H1 (cell line): Measurements from ENCODE around the gene NLK. TPM values are rescaled to one million over a fixed set of nuclear protein-coding genes. Genes with fewer than 3 reads are reported as not detected.

Experiments
- CTCF ChIA-PET: fragments of 300-600 bp; sonication (Branson Sonifier 250); formaldehyde crosslinking; loops from one replicate; lab custom pipeline; 2021; ENCODE audit not compliant: partially characterized antibody; lab: Charles Lee
- POLR2A ChIA-PET: fragments of 300-600 bp; sonication (Branson Sonifier 250); formaldehyde crosslinking; loops from one replicate; lab custom pipeline; 2021; ENCODE audit warnings: inconsistent platforms; ENCODE audit not compliant: partially characterized antibody; lab: Charles Lee
- DNase-seq, 2 experiments: peaks; one replicate each; pipeline versions ENCODE4 v3.0.0 to v3.0.0-alpha.2; 2010 to 2022; ENCODE audit warnings: low spot score in 2 of 2, low read depth in 1 of 2, mixed read lengths in 1 of 2
- FAIRE-seq: peaks from 2 replicates; lab custom pipeline; 2011; peaks lifted over from hg19 to GRCh38; lab: Jason Lieb, UNC
- H2AFZ ChIP-seq: 2 replicates; pipeline ENCODE4 v1.8.1; 2012; ENCODE audit warnings: low read length, inconsistent platforms
- H2AK5ac ChIP-seq: 2 replicates; pipeline ENCODE4 v1.6.1; 2013; ENCODE audit warnings: low read depth, low read length
- H2BK120ac ChIP-seq: replicated peaks from 2 replicates; pipeline ENCODE3; 2013; ENCODE audit warnings: low read depth, low read length, inconsistent platforms
- H2BK12ac ChIP-seq: 2 replicates; pipeline ENCODE4 v1.6.1; 2013; ENCODE audit warnings: low read depth, low read length
- H2BK15ac ChIP-seq: 2 replicates; pipeline ENCODE4 v1.6.1; 2013; ENCODE audit warnings: low read length
- H2BK20ac ChIP-seq: 2 replicates; pipeline ENCODE4 v1.6.1; 2013; ENCODE audit warnings: low read length
- H2BK5ac ChIP-seq: 2 replicates; pipeline ENCODE4 v1.6.1; 2013; ENCODE audit warnings: low read depth, low read length
- H3K14ac ChIP-seq: 2 replicates; pipeline ENCODE4 v1.6.1; 2013; ENCODE audit warnings: inconsistent platforms; ENCODE audit not compliant: insufficient read length
- H3K18ac ChIP-seq: 2 replicates; pipeline ENCODE4 v1.6.1; 2013; ENCODE audit warnings: low read length; ENCODE audit errors: extremely low read depth
- H3K23ac ChIP-seq: 2 replicates; pipeline ENCODE4 v1.6.1; 2013; ENCODE audit warnings: inconsistent platforms; ENCODE audit not compliant: insufficient read length
- H3K23me2 ChIP-seq: 2 replicates; pipeline ENCODE4 v1.6.1; 2013; ENCODE audit warnings: low read depth, low read length
- H3K27ac ChIP-seq: 2 replicates; pipeline ENCODE4 v1.6.1; 2011; ENCODE audit warnings: low read depth, low read length, inconsistent platforms
- H3K27me3 ChIP-seq, 4 experiments: replicated peaks in 1 of 4; 1 replicate in 1 of 4; 2 replicates in 3 of 4; pipeline versions ENCODE4 v1.6.1 to v1.8.1; 2011 to 2013; ENCODE audit warnings: low read length in 3 of 4, mild to moderate bottlenecking in 3 of 4, inconsistent platforms in 2 of 4, mixed read lengths in 2 of 4, moderate library complexity in 1 of 4; ENCODE audit not compliant: control insufficient read depth in 3 of 4, insufficient read depth in 3 of 4; ENCODE audit errors: extremely low read depth in 1 of 4
- H3K36me3 ChIP-seq, 4 experiments: 2 replicates each; pipeline versions ENCODE4 v1.6.1 to v1.8.1; 2011 to 2013; ENCODE audit warnings: mild to moderate bottlenecking in 4 of 4, low read length in 3 of 4, moderate library complexity in 2 of 4, control low read depth in 1 of 4, inconsistent platforms in 1 of 4; ENCODE audit not compliant: insufficient read depth in 4 of 4, control insufficient read depth in 2 of 4
- H3K4ac ChIP-seq: replicated peaks from 2 replicates; pipeline ENCODE3; 2013; ENCODE audit warnings: low read length, low read depth, mixed read lengths, inconsistent platforms; ENCODE audit not compliant: insufficient read length
- H3K4me1 ChIP-seq, 4 experiments: replicated peaks in 1 of 4; 1 replicate in 1 of 4; 2 replicates in 3 of 4; pipeline versions ENCODE4 v1.6.1 to v1.8.1; 2011 to 2013; ENCODE audit warnings: low read length in 3 of 4, inconsistent platforms in 2 of 4, mixed read lengths in 1 of 4; ENCODE audit not compliant: insufficient read depth in 4 of 4, control insufficient read depth in 3 of 4
- H3K4me2 ChIP-seq, 2 experiments: 2 replicates each; pipeline versions ENCODE4 v1.6.1 to v1.8.1; 2011 to 2013; ENCODE audit warnings: low read depth in 2 of 2, low read length in 2 of 2, control low read depth in 1 of 2, inconsistent platforms in 1 of 2, mild to moderate bottlenecking in 1 of 2; ENCODE audit not compliant: insufficient read depth in 1 of 2
- H3K4me3 ChIP-seq, 4 experiments: fragments of 200-600, 300-600 bp in 1 of 4; sonication (generic), shearing (Covaris generic), sonication (Bioruptor Twin) in 1 of 4; 2 replicates each; pipeline versions ENCODE4 v1.5.1 to v1.8.1; 2011 to 2016; ENCODE audit warnings: low read length in 4 of 4, low read depth in 3 of 4, control low read depth in 2 of 4, inconsistent platforms in 2 of 4, mild to moderate bottlenecking in 2 of 4, mixed read lengths in 1 of 4, moderate library complexity in 1 of 4; ENCODE audit not compliant: insufficient read depth in 2 of 4; ENCODE audit errors: extremely low read depth in 1 of 4
- H3K56ac ChIP-seq: replicated peaks from 2 replicates; pipeline ENCODE3; 2013; ENCODE audit warnings: low read depth, mild to moderate bottlenecking, mixed read lengths, low read length, inconsistent platforms; ENCODE audit not compliant: insufficient read length
- H3K79me1 ChIP-seq: 2 replicates; pipeline ENCODE4 v1.6.1; 2013; ENCODE audit warnings: low read depth, low read length, control low read depth
- H3K79me2 ChIP-seq, 2 experiments: 2 replicates each; pipeline versions ENCODE4 v1.6.1 to v1.8.1; 2012 to 2013; ENCODE audit warnings: low read length in 2 of 2, mild to moderate bottlenecking in 2 of 2, inconsistent platforms in 1 of 2; ENCODE audit not compliant: insufficient read depth in 2 of 2, control insufficient read depth in 1 of 2
- H3K9ac ChIP-seq, 4 experiments: replicated peaks in 1 of 4; 1 replicate in 1 of 4; 2 replicates in 3 of 4; pipeline versions ENCODE4 v1.6.1 to v1.8.1; 2011 to 2013; ENCODE audit warnings: low read depth in 3 of 4, low read length in 3 of 4, control low read depth in 2 of 4, mild to moderate bottlenecking in 2 of 4, moderate library complexity in 2 of 4, inconsistent platforms in 1 of 4; ENCODE audit errors: extremely low read depth in 1 of 4
- H3K9me3 ChIP-seq, 2 experiments: 2 replicates each; pipeline versions ENCODE4 v1.6.1 to v1.8.1; 2012 to 2013; ENCODE audit warnings: mild to moderate bottlenecking in 2 of 2, moderate library complexity in 2 of 2, control low read depth in 1 of 2, inconsistent platforms in 1 of 2, low read depth in 1 of 2, low read length in 1 of 2, mixed read lengths in 1 of 2; ENCODE audit not compliant: insufficient read depth in 2 of 2
- H4K20me1 ChIP-seq, 2 experiments: replicated peaks in 1 of 2; 2 replicates each; pipeline versions ENCODE3 to v1.8.1; 2011 to 2013; ENCODE audit warnings: inconsistent platforms in 2 of 2, low read length in 2 of 2, mild to moderate bottlenecking in 1 of 2; ENCODE audit not compliant: insufficient read depth in 2 of 2, control insufficient read depth in 1 of 2
- H4K5ac ChIP-seq: 2 replicates; pipeline ENCODE4 v1.6.1; 2013; ENCODE audit warnings: low read length, low read depth, mixed read lengths, inconsistent platforms; ENCODE audit not compliant: insufficient read length
- H4K8ac ChIP-seq: 2 replicates; pipeline ENCODE4 v1.8.0; 2013; ENCODE audit warnings: mild to moderate bottlenecking, moderate library complexity, low read length, inconsistent platforms; ENCODE audit not compliant: insufficient read depth; ENCODE audit errors: extremely low read depth
- H4K91ac ChIP-seq: replicated peaks from 2 replicates; pipeline ENCODE3; 2013; ENCODE audit warnings: low read length, mixed read lengths, inconsistent platforms; ENCODE audit not compliant: insufficient read length
- EP300 ChIP-seq, 2 experiments: IDR thresholded peaks; 1 replicate in 1 of 2; 2 replicates in 1 of 2; pipeline ENCODE4 v1.6.1; 2011 to 2012; ENCODE audit warnings: low read depth in 2 of 2, low read length in 2 of 2, mild to moderate bottlenecking in 2 of 2, borderline replicate concordance in 1 of 2, inconsistent platforms in 1 of 2, moderate library complexity in 1 of 2
- GABPA ChIP-seq: IDR thresholded peaks from 2 replicates; pipeline ENCODE4 v1.6.1; 2011; ENCODE audit warnings: mild to moderate bottlenecking, low read length, moderate library complexity, borderline replicate concordance; ENCODE audit not compliant: insufficient read depth
- JUND ChIP-seq: IDR thresholded peaks from 2 replicates; pipeline ENCODE4 v1.6.1; 2011; ENCODE audit warnings: mild to moderate bottlenecking, improper control_type of control experiment, low read length
- KDM1A ChIP-seq: fragments of 200-600, 300-600 bp; sonication (generic); IDR thresholded peaks from 2 replicates; pipeline ENCODE4 v1.7.1; 2016; ENCODE audit warnings: mild to moderate bottlenecking, low read length, borderline replicate concordance
- KDM5A ChIP-seq: fragments of 200-600 bp; IDR thresholded peaks from 2 replicates; pipeline ENCODE4 v1.7.1; 2012; ENCODE audit warnings: mild to moderate bottlenecking, low read length, inconsistent platforms, mixed read lengths
- RXRA ChIP-seq: IDR thresholded peaks from 2 replicates; pipeline ENCODE4 v1.6.1; 2011; ENCODE audit warnings: low read depth, mild to moderate bottlenecking, low read length, moderate library complexity; ENCODE audit not compliant: insufficient read depth
- SP1 ChIP-seq: IDR thresholded peaks from 2 replicates; pipeline ENCODE4 v1.6.1; 2011; ENCODE audit warnings: low read depth, low read length
- TAF1 ChIP-seq: IDR thresholded peaks from 2 replicates; pipeline ENCODE4 v1.6.1; 2011; ENCODE audit warnings: mild to moderate bottlenecking, low read depth, low read length
- TBP ChIP-seq: IDR thresholded peaks from 2 replicates; pipeline ENCODE4 v1.6.1; 2011; ENCODE audit warnings: low read depth, low read length, improper control_type of control experiment
- TCF12 ChIP-seq: IDR thresholded peaks from 2 replicates; pipeline ENCODE4 v1.6.1; 2011; ENCODE audit warnings: low read depth, mild to moderate bottlenecking, low read length
- YY1 ChIP-seq: IDR thresholded peaks from 2 replicates; pipeline ENCODE4 v1.6.1; 2011; ENCODE audit warnings: low read depth, mild to moderate bottlenecking, low read length
- WGBS, 2 experiments: shearing (Covaris generic) in 1 of 2; methylation state at CpG; one replicate each; pipeline versions ENCODE4 v1.1.6 to v1.1.7; 2013 to 2015; ENCODE audit warnings: low lambda C conversion rate in 2 of 2, mixed read lengths in 2 of 2, inconsistent platforms in 1 of 2, low coverage in 1 of 2, missing lambda C conversion rate in 1 of 2; ENCODE audit not compliant: insufficient replicate concordance in 2 of 2, insufficient coverage in 1 of 2, insufficient read length in 1 of 2; ENCODE audit errors: extremely low coverage in 1 of 2, missing lambda C conversion rate in 1 of 2; 5-methylcytosine and 5-hydroxymethylcytosine counted together
- polyA plus RNA-seq, 7 experiments: library from polyadenylated mRNA; depleted of rRNA in 3 of 7; stranded (reverse) in 5 of 7; unstranded in 2 of 7; fragments of >200 nt in 5 of 7; fragments of 200-250 nt in 2 of 7; gene quantifications; 1 replicate in 5 of 7; 2 replicates in 1 of 7; 4 replicates in 1 of 7; pipeline versions ENCODE4 v1.2.1 to v1.2.3, GENCODE V29; 2011 to 2013; ENCODE audit warnings: missing spikeins in 2 of 7, mixed read lengths in 2 of 7
- total RNA-seq: library from RNA; stranded (reverse); fragmentation: NEBNext Ultra II Directional; extraction: Animal tissue kit (Norgen Biotek cat#: 25700); gene quantifications from 2 replicates; pipeline ENCODE4 v1.2.1, GENCODE V29; 2021

NLK gene
- total and polyA plus RNA-seq, 2 of the 8 experiments (the other 6 are each of a cell fraction or from before 2014, with no cell fraction given) = 30.8 to 49.9 TPM

DNA sequence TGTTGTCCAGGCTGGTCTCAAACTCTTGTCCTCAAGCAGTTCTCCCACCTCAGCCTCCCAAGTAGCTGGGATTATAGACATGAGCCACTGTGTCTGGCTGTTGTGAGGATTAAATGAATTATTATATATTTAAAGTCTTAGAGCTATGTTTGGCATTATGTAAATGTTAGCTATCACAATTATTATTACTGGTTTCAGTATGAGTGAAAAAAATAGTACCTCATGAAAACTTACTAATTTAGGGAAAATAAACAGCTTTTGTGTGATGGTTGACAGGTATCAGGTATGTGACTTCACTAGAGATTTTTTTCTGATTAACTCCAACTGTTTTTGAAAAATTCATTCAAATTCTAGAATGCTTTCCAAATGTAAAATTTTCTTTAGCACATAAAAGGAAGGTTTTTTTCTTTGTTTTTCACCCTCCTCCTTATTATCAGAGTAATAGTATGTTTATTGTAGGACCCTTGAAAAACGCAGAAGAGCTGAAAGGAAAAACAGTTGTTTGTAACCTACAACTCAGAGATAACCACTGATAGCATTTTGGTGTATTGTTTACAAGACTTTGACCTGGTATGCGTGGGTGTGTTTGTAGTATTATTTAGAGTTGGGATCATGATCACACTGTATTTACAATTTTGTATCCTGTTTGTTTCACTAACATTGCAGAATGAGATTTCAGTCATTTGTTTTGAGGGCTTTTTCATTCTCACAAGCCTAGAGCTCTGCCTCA is 13.2 kb downstream of the NLK start:
- ChIA-PET CTCF (interaction anchor here (0.8 to 2.0 kb wide), 4 partner anchors 28 to 178 kb away, joined by 3 to 6 read pairs (median 4); no protein-coding TSS in a partner anchor), POLR2A (interaction anchor here (0.6 to 1.5 kb wide), 3 partner anchors 11 to 122 kb away, joined by 3 to 4 read pairs (median 3); no protein-coding TSS in a partner anchor)
- no peak for TF ChIP-seq TCF12
- no peak for TF ChIP-seq YY1
- no peak for TF ChIP-seq RXRA
- no peak for TF ChIP-seq TAF1
- TF ChIP-seq JUND = no peak
- TF ChIP-seq EP300 (IDR thresholded peaks at IDR 0.05; ENCODE audit: borderline replicate concordance in 1 of 2, low read depth in 2 of 2, low read length in 2 of 2) = no peak
- no peak for TF ChIP-seq SP1
- TF ChIP-seq KDM1A = no peak
- no peak for TF ChIP-seq TBP
- TF ChIP-seq GABPA = no peak
- no peak for TF ChIP-seq KDM5A
- no peaks in the 10 kb centered on the region for H3K9me3 ChIP-seq
- no peak overlapping the region for H2BK5ac ChIP-seq
- FAIRE-seq = no peak
- H4K8ac ChIP-seq = no peak overlapping the region
- no peak overlapping the region for H3K4me3 ChIP-seq
- 54% methylated on average over 2 of the region's 2 CpGs; no CpG with 5 or more reads in 1 of the 2 experiments for WGBS, 2 experiments
- H3K18ac ChIP-seq = no peak overlapping the region
- DNase-seq = no peak
- no peak overlapping the region for H3K14ac ChIP-seq
- peaks cover 0 to 8% (median 3%) of the 10 kb centered on the region in 4 experiments; a peak in 5 of 7 replicates for H3K4me1 ChIP-seq
- no peak overlapping the region for H3K4ac ChIP-seq
- no peak overlapping the region for H3K56ac ChIP-seq
- no peak overlapping the region for H2AK5ac ChIP-seq
- no peak overlapping the region for H3K23ac ChIP-seq
- H3K27me3 ChIP-seq = no peaks in the 10 kb centered on the region
- H2BK15ac ChIP-seq = no peak overlapping the region
- peaks cover 0 to 97% of the 10 kb centered on the region in 2 experiments; a peak in 3 of 4 replicates for H3K79me2 ChIP-seq
- H4K5ac ChIP-seq = no peak overlapping the region
- H3K27ac ChIP-seq = no peak overlapping the region
- H3K36me3 ChIP-seq = no peaks in the 10 kb centered on the region
- no peak overlapping the region for H2BK20ac ChIP-seq
- no peak overlapping the region for H2BK120ac ChIP-seq
- peaks cover 7 to 8% of the 10 kb centered on the region in 2 experiments for H4K20me1 ChIP-seq
- no peak overlapping the region for H2BK12ac ChIP-seq
- 0 out of 4 replicates have a peak overlapping the region, but pooled peaks of 1 of the 2 experiments have one; percentile 6 for H3K4me2 ChIP-seq
- H3K9ac ChIP-seq = no peak overlapping the region
- H3K23me2 ChIP-seq = no peaks in the 10 kb centered on the region
- H3K79me1 ChIP-seq = peaks cover 3% of the 10 kb centered on the region; the same call in 1 of the 2 replicates
- no peak overlapping the region for H4K91ac ChIP-seq
- H2AFZ ChIP-seq = no peak overlapping the region
